OCI-LY7 (cell line): ENCODE results near the gene ULK3. TPM values are rescaled to one million over a fixed set of nuclear protein-coding genes. Genes with fewer than 3 reads are reported as not detected.

ENCODE experiments used
- BruUV-seq: library from RNA; stranded (reverse); fragments of 400-500 nt; replicated peaks from 2 replicates; lab custom pipeline; 2021; lab: Mats Ljungman, UMichigan
- CTCF ChIA-PET: fragments of 300-600 bp; sonication (Branson Sonifier 250); formaldehyde crosslinking; loops from one replicate; lab custom pipeline; 2022; ENCODE audit warnings: antibody characterized with exemption; ENCODE audit not compliant: unreplicated experiment; lab: Charles Lee
- POLR2A ChIA-PET: fragments of 300-600 bp; sonication (Branson Sonifier 250); formaldehyde crosslinking; loops from one replicate; lab custom pipeline; 2022; ENCODE audit warnings: antibody characterized with exemption; lab: Charles Lee
- DNase-seq: peaks from one replicate; pipeline ENCODE4 v3.0.0-alpha.2; 2015; ENCODE audit warnings: low spot score
- H2AFZ ChIP-seq: fragments of 200-600 bp; sonication (generic), shearing (Covaris generic); 2 replicates; pipeline ENCODE4 v1.6.1; 2014; ENCODE audit warnings: mild to moderate bottlenecking, antibody characterized with exemption, low read length, moderate library complexity
- H3K27ac ChIP-seq: fragments of 200-600 bp; sonication (generic); 2 replicates; pipeline ENCODE4 v1.5.1; 2014; ENCODE audit warnings: mixed run types, low read depth, mild to moderate bottlenecking, moderate library complexity, low read length, inconsistent platforms; ENCODE audit not compliant: poor library complexity, severe bottlenecking
- H3K36me3 ChIP-seq: fragments of 200-600 bp; sonication (generic); 2 replicates; pipeline ENCODE4 v1.6.1; 2014; ENCODE audit warnings: mild to moderate bottlenecking, antibody characterized with exemption, low read length, moderate library complexity, mixed read lengths; ENCODE audit not compliant: insufficient read depth
- H3K4me1 ChIP-seq: fragments of 200-600 bp; sonication (generic); 2 replicates; pipeline ENCODE4 v1.5.1; 2014; ENCODE audit warnings: mild to moderate bottlenecking, low read length; ENCODE audit not compliant: insufficient read depth, poor library complexity, severe bottlenecking
- H3K4me2 ChIP-seq: fragments of 200-600 bp; sonication (generic); 2 replicates; pipeline ENCODE4 v1.6.1; 2014; ENCODE audit warnings: mild to moderate bottlenecking, low read length
- H3K4me3 ChIP-seq: fragments of 200-600 bp; sonication (generic); 2 replicates; pipeline ENCODE4 v1.5.1; 2014; ENCODE audit warnings: mild to moderate bottlenecking, low read depth, low read length; ENCODE audit not compliant: poor library complexity, severe bottlenecking
- H3K79me2 ChIP-seq: fragments of 200-600 bp; sonication (generic); 2 replicates; pipeline ENCODE4 v1.6.1; 2016; ENCODE audit warnings: low read depth, mild to moderate bottlenecking, low read length, moderate library complexity, mixed read lengths; ENCODE audit not compliant: insufficient read depth
- H3K9me2 ChIP-seq: fragments of 200-600 bp; sonication (generic); 2 replicates; pipeline ENCODE4 v1.6.1; 2016; ENCODE audit warnings: mild to moderate bottlenecking, low read length, mixed read lengths; ENCODE audit not compliant: insufficient read depth
- H3K9me3 ChIP-seq: fragments of 200-600 bp; sonication (generic); 2 replicates; pipeline ENCODE4 v1.6.1; 2014; ENCODE audit warnings: mild to moderate bottlenecking, mixed run types, low read length, mixed read lengths
- H4K20me1 ChIP-seq: fragments of 200-600 bp; sonication (generic); 2 replicates; pipeline ENCODE4 v1.6.1; 2014; ENCODE audit warnings: mild to moderate bottlenecking, antibody characterized with exemption, low read length, moderate library complexity, mixed read lengths; ENCODE audit not compliant: insufficient read depth
- CTCF ChIP-seq: fragments of 200-600 bp; sonication (generic); conservative IDR thresholded peaks from 2 replicates; pipeline ENCODE4 v1.5.1; 2014; ENCODE audit warnings: mild to moderate bottlenecking, antibody characterized with exemption, low read length, moderate library complexity, mixed read lengths
- EZH2phosphoT487 ChIP-seq: fragments of 200-600 bp; sonication (generic); IDR thresholded peaks from 2 replicates; pipeline ENCODE4 v1.6.1; 2018; ENCODE audit warnings: low read depth, borderline replicate concordance, mild to moderate bottlenecking, mixed run types, antibody characterized with exemption, low read length, moderate library complexity, mixed read lengths
- intact Hi-C: fragments of 100-400 bp; cut with micrococcal nuclease; formaldehyde crosslinking; loops from one replicate; pipeline ENCODE4 v1.10.0; 2022; ENCODE audit not compliant: unreplicated experiment
- total RNA-seq, 2 experiments: library from RNA; depleted of rRNA in 1 of 2; stranded (reverse); fragments of >200 nt in 1 of 2; shearing (Covaris generic) in 1 of 2; gene quantifications; 2 replicates each; pipeline ENCODE4 v1.2.3, GENCODE V29; 2014 to 2022

Gene ULK3
- total RNA-seq, 2 experiments from 2014 or later = 31.7 to 46.4 TPM

GRCh38 chr15:74837482-74838136, 5.3 kb downstream of the ULK3 start:
- Histone ChIP-seq H3K9me2 (no peaks in the 10 kb centered on the region), H2AFZ (no peak overlapping the region), H3K27ac (no peak overlapping the region), H3K4me2 (no peak overlapping the region), H3K36me3 (peaks cover 2% of the 10 kb centered on the region; the same call in 1 of the 2 replicates), H4K20me1 (no peaks in the 10 kb centered on the region), H3K4me3 (no peak overlapping the region), H3K4me1 (peaks cover 26% of the 10 kb centered on the region), H3K79me2 (no peaks in the 10 kb centered on the region), H3K9me3 (no peaks in the 10 kb centered on the region)
- no peak for DNase-seq
- TF ChIP-seq CTCF (no peak), EZH2phosphoT487 (no peak)
- intact Hi-C loops = no loop called here
- BruUV-seq = no TSS peak
- ChIA-PET POLR2A (interaction anchor here (0.6 kb wide), 1 partner anchor 18 kb away, joined by 3 read pairs; no protein-coding TSS in a partner anchor), CTCF (interaction anchor here (0.6 kb wide), 1 partner anchor 199 kb away, joined by 3 read pairs; no protein-coding TSS in a partner anchor)

- ChIA-PET CTCF (no interaction called here), POLR2A (interaction anchor here (0.6 kb wide), 1 partner anchor 40 kb away, joined by 3 read pairs; no protein-coding TSS in a partner anchor)
- peaks cover 26% of the 10 kb centered on the region for H3K4me1 ChIP-seq
- no peak overlapping the region for H2AFZ ChIP-seq
- intact Hi-C loops = no loop called here
- H3K9me3 ChIP-seq = no peaks in the 10 kb centered on the region
- peaks cover 2% of the 10 kb centered on the region; the same call in 1 of the 2 replicates for H3K36me3 ChIP-seq
- TF ChIP-seq EZH2phosphoT487 (no peak), CTCF (no peak)
- H3K27ac ChIP-seq = no peak overlapping the region
- no peaks in the 10 kb centered on the region for H3K79me2 ChIP-seq
- H3K9me2 ChIP-seq = no peaks in the 10 kb centered on the region
- no peak for DNase-seq
- BruUV-seq = no TSS peak
- no peak overlapping the region for H3K4me2 ChIP-seq
- H4K20me1 ChIP-seq = no peaks in the 10 kb centered on the region
- H3K4me3 ChIP-seq = no peak overlapping the region
Observed at GRCh38 chr15:74836846-74837245, 6.1 kb downstream of the ULK3 start.

- Histone ChIP-seq H2AFZ (no peak overlapping the region), H3K79me2 (no peaks in the 10 kb centered on the region), H3K4me2 (no peak overlapping the region), H3K9me2 (no peaks in the 10 kb centered on the region), H3K27ac (no peak overlapping the region), H3K36me3 (peaks cover 2% of the 10 kb centered on the region; the same call in 1 of the 2 replicates), H4K20me1 (no peaks in the 10 kb centered on the region), H3K9me3 (no peaks in the 10 kb centered on the region), H3K4me1 (peaks cover 23% of the 10 kb centered on the region), H3K4me3 (no peak overlapping the region)
- no peak for TF ChIP-seq EZH2phosphoT487
- peak; percentile 93 for TF ChIP-seq CTCF
- peak; percentile 53 for DNase-seq
- intact Hi-C loops = loop anchor here (1.0 kb wide), 2 partner anchors 64 to 200 kb away; no protein-coding TSS in a partner anchor
- ChIA-PET POLR2A (no interaction called here), CTCF (no interaction called here)
- no TSS peak for BruUV-seq
Observed at GRCh38 chr15:74835312-74835823, 7.6 kb downstream of the ULK3 start.
